Measurements from ENCODE around the gene SHLD2.
"Not testable (repeated sequence)": the region's sequence is repeated elsewhere in the genome, so short reads cannot be mapped to it uniquely, and the experiment has no call there.

The SHLD2 gene

DNA sequence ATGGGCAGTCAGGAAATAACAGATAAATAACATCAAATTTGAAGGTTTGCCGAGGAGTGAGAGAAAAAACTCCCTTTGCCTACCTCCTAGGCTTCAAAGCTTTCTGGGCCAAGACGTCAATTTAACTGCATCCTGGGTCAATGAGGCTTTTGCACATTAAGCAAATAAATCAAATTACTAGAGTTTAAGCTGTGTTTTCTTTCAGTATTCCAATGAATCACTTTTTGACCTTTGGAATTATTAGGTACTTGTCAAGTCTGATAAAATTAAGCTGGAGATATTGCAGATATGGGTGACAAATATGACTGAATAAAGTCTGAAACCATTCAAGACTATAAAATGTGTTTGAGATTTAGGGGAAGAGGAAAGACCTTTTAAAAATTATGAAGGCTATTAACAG, 22.6 kb upstream of the SHLD2 start:
- Histone ChIP-seq H3K9me2 (replicated peaks; ENCODE audit: insufficient read depth, low read length) (no peaks in the 10 kb centered on the region), H3K36me3 (replicated peaks; ENCODE audit: insufficient read depth, low read length) (no peaks in the 10 kb centered on the region; the same call in 1 of the 2 replicates), H3K9me3 (replicated peaks; ENCODE audit: insufficient read depth, low read length) (no peaks in the 10 kb centered on the region), H3K4me3 (ENCODE audit: low read length) (no peak overlapping the region), H2AFZ (ENCODE audit: low read length) (no peak overlapping the region), H3K4me1 (ENCODE audit: low read length) (no peaks in the 10 kb centered on the region), H3K79me2 (ENCODE audit: low read length) (peaks cover 3% of the 10 kb centered on the region), H3F3A (ENCODE audit: insufficient read depth, low read length) (no peaks in the 10 kb centered on the region), H3K27ac (ENCODE audit: low read length) (no peak overlapping the region), H3K4me2 (ENCODE audit: low read depth, low read length) (no peak overlapping the region), H4K20me1 (ENCODE audit: insufficient read depth, low read length) (no peaks in the 10 kb centered on the region), H3K27me3 (replicated peaks; ENCODE audit: insufficient read depth, low read length) (no peaks in the 10 kb centered on the region), H3K9ac (ENCODE audit: low read length) (no peak overlapping the region)
- TF ChIP-seq, protein P1, sequence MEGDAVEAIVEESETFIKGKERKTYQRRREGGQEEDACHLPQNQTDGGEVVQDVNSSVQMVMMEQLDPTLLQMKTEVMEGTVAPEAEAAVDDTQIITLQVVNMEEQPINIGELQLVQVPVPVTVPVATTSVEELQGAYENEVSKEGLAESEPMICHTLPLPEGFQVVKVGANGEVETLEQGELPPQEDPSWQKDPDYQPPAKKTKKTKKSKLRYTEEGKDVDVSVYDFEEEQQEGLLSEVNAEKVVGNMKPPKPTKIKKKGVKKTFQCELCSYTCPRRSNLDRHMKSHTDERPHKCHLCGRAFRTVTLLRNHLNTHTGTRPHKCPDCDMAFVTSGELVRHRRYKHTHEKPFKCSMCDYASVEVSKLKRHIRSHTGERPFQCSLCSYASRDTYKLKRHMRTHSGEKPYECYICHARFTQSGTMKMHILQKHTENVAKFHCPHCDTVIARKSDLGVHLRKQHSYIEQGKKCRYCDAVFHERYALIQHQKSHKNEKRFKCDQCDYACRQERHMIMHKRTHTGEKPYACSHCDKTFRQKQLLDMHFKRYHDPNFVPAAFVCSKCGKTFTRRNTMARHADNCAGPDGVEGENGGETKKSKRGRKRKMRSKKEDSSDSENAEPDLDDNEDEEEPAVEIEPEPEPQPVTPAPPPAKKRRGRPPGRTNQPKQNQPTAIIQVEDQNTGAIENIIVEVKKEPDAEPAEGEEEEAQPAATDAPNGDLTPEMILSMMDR (IDR thresholded peaks at IDR 0.05; ENCODE audit: low read length): no peak
- TF ChIP-seq EZH2 (optimal IDR thresholded peaks at IDR 0.05; ENCODE audit: low read depth, low read length) (no peak), EZH2phosphoT487 (IDR thresholded peaks at IDR 0.05; ENCODE audit: low read length) (no peak)
- DNase-seq: no peak

DNA sequence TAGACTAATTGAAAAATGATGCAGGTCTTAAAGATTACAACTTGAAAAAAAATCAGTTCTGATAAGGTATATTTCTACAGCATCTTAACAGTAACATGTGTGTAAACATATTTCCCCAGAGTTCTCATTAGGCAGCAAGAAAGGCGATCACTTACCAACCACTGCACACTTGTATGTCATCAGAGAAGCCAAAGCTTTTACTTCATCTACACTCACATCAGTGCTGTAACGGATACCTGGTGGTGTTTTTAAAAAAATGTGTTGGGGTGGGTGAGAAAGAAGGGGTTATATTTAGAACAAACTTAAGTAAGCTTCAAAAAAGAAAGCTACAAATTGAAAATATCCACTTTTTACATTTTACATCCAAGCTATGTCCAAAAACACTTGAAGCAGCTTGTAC, 18.6 kb upstream of the SHLD2 start:
- H3K9me2 ChIP-seq (replicated peaks; ENCODE audit: insufficient read depth, low read length); H3K9ac ChIP-seq (ENCODE audit: low read length); DNase-seq; H3K36me3 ChIP-seq (replicated peaks; ENCODE audit: insufficient read depth, low read length); H3F3A ChIP-seq (ENCODE audit: insufficient read depth, low read length); H2AFZ ChIP-seq (ENCODE audit: low read length); H3K4me2 ChIP-seq (ENCODE audit: low read depth, low read length); H3K4me1 ChIP-seq (ENCODE audit: low read length); H3K9me3 ChIP-seq (replicated peaks; ENCODE audit: insufficient read depth, low read length); H3K27me3 ChIP-seq (replicated peaks; ENCODE audit: insufficient read depth, low read length); H3K4me3 ChIP-seq (ENCODE audit: low read length); H4K20me1 ChIP-seq (ENCODE audit: insufficient read depth, low read length); H3K27ac ChIP-seq (ENCODE audit: low read length): not testable (repeated sequence)
- H3K79me2 ChIP-seq (ENCODE audit: low read length): peaks cover 21% of the 10 kb centered on the region

DNA sequence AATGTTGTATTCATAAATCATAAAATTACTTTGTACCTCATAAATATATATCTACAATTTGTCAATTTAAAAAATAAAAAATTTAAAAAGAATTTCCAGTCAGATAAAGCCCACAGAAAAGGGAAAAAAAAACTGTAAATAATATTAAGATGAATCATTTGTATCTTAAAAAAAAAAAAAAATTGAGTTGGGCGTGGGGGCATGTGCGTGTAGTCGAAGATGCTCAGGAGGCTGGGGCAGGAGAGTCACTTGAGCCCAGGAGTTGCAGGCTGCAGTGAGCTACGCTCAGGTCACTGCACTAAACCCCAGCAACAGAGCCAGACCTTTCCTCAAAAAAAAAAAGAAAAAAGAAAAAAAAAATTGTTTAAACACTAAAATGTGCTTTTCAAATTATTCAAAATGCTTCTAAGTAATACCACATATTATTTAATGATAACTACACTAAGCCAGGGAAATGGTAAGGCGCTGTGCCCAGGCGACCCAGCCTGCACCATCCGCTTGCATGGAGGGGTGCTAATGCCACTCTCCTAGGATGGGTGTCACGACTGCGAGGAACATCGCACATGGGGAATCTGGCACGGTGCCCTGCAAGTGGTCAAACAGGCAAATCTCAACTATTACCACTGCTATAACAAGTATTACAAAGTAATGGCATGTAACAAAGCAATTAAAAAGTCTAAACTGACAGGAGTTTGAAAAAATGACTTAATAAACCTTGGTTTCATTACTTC, 15.7 kb upstream of the SHLD2 start:
- no peak for DNase-seq
- H3K4me3 ChIP-seq (ENCODE audit: low read length): no peak overlapping the region
- H2AFZ ChIP-seq (ENCODE audit: low read length): no peak overlapping the region
- H3K9ac ChIP-seq (ENCODE audit: low read length): no peak overlapping the region
- H3F3A ChIP-seq (ENCODE audit: insufficient read depth, low read length): no peaks in the 10 kb centered on the region
- TF ChIP-seq EZH2phosphoT487 (IDR thresholded peaks at IDR 0.05; ENCODE audit: low read length) (no peak), EZH2 (optimal IDR thresholded peaks at IDR 0.05; ENCODE audit: low read depth, low read length) (no peak)
- TF ChIP-seq, protein P1 (IDR thresholded peaks at IDR 0.05; ENCODE audit: low read length): no peak
- H3K36me3 ChIP-seq (replicated peaks; ENCODE audit: insufficient read depth, low read length): no peaks in the 10 kb centered on the region; the same call in 1 of the 2 replicates
- no peaks in the 10 kb centered on the region for H3K27me3 ChIP-seq (replicated peaks; ENCODE audit: insufficient read depth, low read length)
- no peak overlapping the region for H3K4me2 ChIP-seq (ENCODE audit: low read depth, low read length)
- H3K27ac ChIP-seq (ENCODE audit: low read length): no peak overlapping the region
- H3K79me2 ChIP-seq (ENCODE audit: low read length): peaks cover 46% of the 10 kb centered on the region
- no peaks in the 10 kb centered on the region for H3K4me1 ChIP-seq (ENCODE audit: low read length)
- H3K9me3 ChIP-seq (replicated peaks; ENCODE audit: insufficient read depth, low read length): no peaks in the 10 kb centered on the region
- no peaks in the 10 kb centered on the region for H3K9me2 ChIP-seq (replicated peaks; ENCODE audit: insufficient read depth, low read length)
- H4K20me1 ChIP-seq (ENCODE audit: insufficient read depth, low read length): no peaks in the 10 kb centered on the region; the same call in 1 of the 2 replicates

DNA sequence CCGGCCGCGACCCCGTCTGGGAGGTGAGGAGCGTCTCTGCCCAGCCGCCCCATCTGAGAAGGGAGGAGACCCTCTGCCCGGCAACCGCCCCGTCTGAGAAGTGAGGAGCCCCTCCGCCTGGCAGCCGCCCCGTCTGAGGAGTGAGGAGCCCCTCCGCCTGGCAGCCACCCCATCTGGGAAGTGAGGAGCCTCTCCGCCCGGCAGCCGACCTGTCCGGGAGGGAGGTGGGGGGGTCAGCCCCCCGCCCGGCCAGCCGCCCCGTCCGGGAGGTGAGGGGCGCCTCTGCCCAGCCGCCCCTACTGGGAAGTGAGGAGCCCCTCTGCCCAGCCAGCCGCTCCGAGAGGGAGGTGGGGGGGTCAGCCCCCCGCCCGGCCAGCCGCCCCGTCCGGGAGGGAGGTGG, 14.4 kb upstream of the SHLD2 start:
- H3K79me2 ChIP-seq (ENCODE audit: low read length): peaks cover 60% of the 10 kb centered on the region
- H3K9ac ChIP-seq (ENCODE audit: low read length); H3K9me3 ChIP-seq (replicated peaks; ENCODE audit: insufficient read depth, low read length); H3K36me3 ChIP-seq (replicated peaks; ENCODE audit: insufficient read depth, low read length); DNase-seq; H3K4me2 ChIP-seq (ENCODE audit: low read depth, low read length); H2AFZ ChIP-seq (ENCODE audit: low read length); H4K20me1 ChIP-seq (ENCODE audit: insufficient read depth, low read length); H3F3A ChIP-seq (ENCODE audit: insufficient read depth, low read length); H3K9me2 ChIP-seq (replicated peaks; ENCODE audit: insufficient read depth, low read length); H3K4me3 ChIP-seq (ENCODE audit: low read length); H3K4me1 ChIP-seq (ENCODE audit: low read length); H3K27ac ChIP-seq (ENCODE audit: low read length); H3K27me3 ChIP-seq (replicated peaks; ENCODE audit: insufficient read depth, low read length): not testable (repeated sequence)

DNA sequence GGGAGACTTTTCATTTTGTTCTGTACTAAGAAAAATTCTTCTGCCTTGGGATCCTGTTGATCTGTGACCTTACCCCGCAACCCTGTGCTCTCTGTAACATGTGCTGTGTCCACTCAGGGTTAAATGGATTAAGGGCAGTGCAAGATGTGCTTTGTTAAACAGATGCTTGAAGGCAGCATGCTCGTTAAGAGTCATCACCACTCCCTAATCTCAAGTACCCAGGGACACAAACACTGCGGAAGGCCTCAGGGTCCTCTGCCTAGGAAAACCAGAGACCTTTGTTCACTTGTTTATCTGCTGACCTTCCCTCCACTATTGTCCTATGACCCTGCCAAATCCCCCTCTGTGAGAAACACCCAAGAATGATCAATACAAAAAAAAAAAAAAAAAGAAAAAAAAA, 13.4 kb upstream of the SHLD2 start:
- not testable (repeated sequence) for H2AFZ ChIP-seq (ENCODE audit: low read length); DNase-seq; H4K20me1 ChIP-seq (ENCODE audit: insufficient read depth, low read length); H3K9me3 ChIP-seq (replicated peaks; ENCODE audit: insufficient read depth, low read length); H3K4me3 ChIP-seq (ENCODE audit: low read length); H3K27ac ChIP-seq (ENCODE audit: low read length); H3K27me3 ChIP-seq (replicated peaks; ENCODE audit: insufficient read depth, low read length); H3F3A ChIP-seq (ENCODE audit: insufficient read depth, low read length); H3K4me1 ChIP-seq (ENCODE audit: low read length); H3K4me2 ChIP-seq (ENCODE audit: low read depth, low read length); H3K9ac ChIP-seq (ENCODE audit: low read length); H3K36me3 ChIP-seq (replicated peaks; ENCODE audit: insufficient read depth, low read length); H3K9me2 ChIP-seq (replicated peaks; ENCODE audit: insufficient read depth, low read length)
- H3K79me2 ChIP-seq (ENCODE audit: low read length): peaks cover 67% of the 10 kb centered on the region

DNA sequence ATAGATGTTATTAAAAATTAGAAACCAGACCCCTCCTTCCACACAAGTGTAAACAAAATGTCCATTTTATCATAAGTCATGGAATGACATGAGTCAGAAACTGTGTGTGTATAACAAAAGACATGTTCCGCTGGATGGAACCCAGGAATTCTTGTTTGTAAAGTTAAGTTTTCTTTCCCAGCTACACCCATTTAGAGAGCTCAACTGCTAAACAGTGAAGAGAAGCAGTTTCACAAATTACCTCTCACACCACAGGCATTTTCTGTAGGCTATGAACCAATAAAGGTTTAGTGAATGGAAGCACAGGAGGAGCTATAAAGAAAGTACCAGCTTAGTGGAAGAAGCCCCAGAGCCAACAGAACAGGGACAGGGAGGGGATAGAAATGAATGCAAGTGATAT, 12.8 kb upstream of the SHLD2 start:
- not testable (repeated sequence) for DNase-seq; H3K27ac ChIP-seq (ENCODE audit: low read length); H3K27me3 ChIP-seq (replicated peaks; ENCODE audit: insufficient read depth, low read length); H3K4me1 ChIP-seq (ENCODE audit: low read length); H3K4me2 ChIP-seq (ENCODE audit: low read depth, low read length); H4K20me1 ChIP-seq (ENCODE audit: insufficient read depth, low read length); H3F3A ChIP-seq (ENCODE audit: insufficient read depth, low read length); H3K9me3 ChIP-seq (replicated peaks; ENCODE audit: insufficient read depth, low read length); H2AFZ ChIP-seq (ENCODE audit: low read length); H3K9me2 ChIP-seq (replicated peaks; ENCODE audit: insufficient read depth, low read length); H3K9ac ChIP-seq (ENCODE audit: low read length); H3K36me3 ChIP-seq (replicated peaks; ENCODE audit: insufficient read depth, low read length); H3K4me3 ChIP-seq (ENCODE audit: low read length)
- peaks cover 72% of the 10 kb centered on the region for H3K79me2 ChIP-seq (ENCODE audit: low read length)

Data from MM.1S (cell line).